ENCODE results near the gene TTC34.

The TTC34 gene

DNA sequence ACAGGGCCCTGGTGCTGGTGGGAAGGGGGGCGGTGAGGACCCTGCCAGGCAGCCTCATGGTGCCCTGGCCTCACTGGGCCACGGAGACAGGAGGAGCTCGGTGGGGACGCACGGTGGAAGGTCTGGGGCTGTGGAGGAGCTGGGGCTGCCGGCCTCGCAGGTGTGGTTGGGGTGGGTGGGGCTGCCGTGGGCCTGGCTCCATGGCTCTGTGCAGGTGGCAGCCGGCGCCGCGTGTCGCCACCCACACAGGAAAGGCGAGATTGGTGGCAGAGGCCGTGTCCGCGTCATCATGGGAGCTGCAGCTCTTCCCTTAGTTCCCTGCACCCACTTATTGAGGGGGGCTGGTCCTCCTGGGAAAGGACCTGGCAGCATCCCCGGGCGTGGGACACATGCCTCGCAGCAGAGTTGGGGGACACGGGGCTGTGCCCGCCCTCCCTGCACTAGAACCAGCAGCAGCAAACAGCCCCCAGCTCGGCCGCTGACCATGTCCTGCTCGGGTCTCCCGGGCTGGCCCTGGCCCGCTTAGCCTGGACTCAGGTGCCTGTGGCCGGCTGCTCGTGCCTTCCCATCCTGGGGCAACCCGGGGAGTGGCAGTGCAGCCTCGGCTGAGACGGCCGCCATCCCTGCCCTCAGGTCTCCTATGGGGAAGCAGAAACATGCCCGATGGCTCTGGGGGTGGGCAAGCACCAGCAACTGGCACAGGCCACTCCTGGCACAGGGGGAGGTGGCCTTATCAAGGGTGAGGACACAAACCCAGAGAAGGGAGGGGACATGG is 7.5 kb upstream of the TTC34 start:
- no peaks in the 10 kb centered on the region for H3K4me1 ChIP-seq (ENCODE audit: insufficient read depth, low read length, severe bottlenecking)
- no peaks in the 10 kb centered on the region for H3K36me3 ChIP-seq (ENCODE audit: insufficient read depth, low read length)
- no peaks in the 10 kb centered on the region for H3K9me2 ChIP-seq (ENCODE audit: low read depth, low read length)
- H4K20me1 ChIP-seq (ENCODE audit: insufficient read depth, low read length), result no peaks in the 10 kb centered on the region
- no peak overlapping the region for H3K4me3 ChIP-seq (ENCODE audit: low read depth, low read length, poor library complexity, severe bottlenecking)
- H2AFZ ChIP-seq (ENCODE audit: low read length), result no peak overlapping the region
- H3K27me3 ChIP-seq (ENCODE audit: insufficient read depth, low read length), result no peaks in the 10 kb centered on the region; the same call in 1 of the 2 replicates
- TF ChIP-seq EZH2 (IDR thresholded peaks at IDR 0.05; ENCODE audit: borderline replicate concordance, low read length) (no peak), CTCF (IDR thresholded peaks at IDR 0.05; ENCODE audit: low read length) (no peak)
- H3F3A ChIP-seq (ENCODE audit: insufficient read depth, low read length), result no peaks in the 10 kb centered on the region
- H3K9ac ChIP-seq (ENCODE audit: low read length), result no peak overlapping the region
- no peak overlapping the region for H3K27ac ChIP-seq (ENCODE audit: low read depth, low read length, poor library complexity, severe bottlenecking)
- H3K9me3 ChIP-seq (ENCODE audit: low read length), result no peaks in the 10 kb centered on the region
- H3K79me2 ChIP-seq (ENCODE audit: insufficient read depth, low read length), result no peaks in the 10 kb centered on the region
- no peak overlapping the region for H3K4me2 ChIP-seq (ENCODE audit: low read length)

DNA sequence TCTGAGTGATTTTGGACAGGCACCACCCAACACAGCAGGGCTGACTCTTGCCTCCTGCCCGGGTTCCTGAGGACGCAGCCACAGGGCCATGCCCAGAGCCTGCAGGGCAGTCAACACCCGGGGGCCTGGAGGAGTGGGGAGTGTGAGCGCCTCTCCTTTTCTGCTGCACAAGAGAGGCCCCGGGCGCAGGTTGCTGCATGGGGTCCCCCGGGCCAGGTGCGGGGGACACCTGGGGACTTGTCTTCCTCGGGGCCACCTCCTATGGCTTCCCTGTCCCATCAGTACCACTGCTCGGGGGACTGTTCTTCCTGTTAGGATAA is 6.9 kb upstream of the TTC34 start:
- Histone ChIP-seq H3F3A (ENCODE audit: insufficient read depth, low read length) (no peaks in the 10 kb centered on the region), H3K79me2 (ENCODE audit: insufficient read depth, low read length) (no peaks in the 10 kb centered on the region), H3K27ac (ENCODE audit: low read depth, low read length, poor library complexity, severe bottlenecking) (no peak overlapping the region), H4K20me1 (ENCODE audit: insufficient read depth, low read length) (no peaks in the 10 kb centered on the region), H3K9ac (ENCODE audit: low read length) (no peak overlapping the region), H3K36me3 (ENCODE audit: insufficient read depth, low read length) (no peaks in the 10 kb centered on the region), H3K4me1 (ENCODE audit: insufficient read depth, low read length, severe bottlenecking) (no peaks in the 10 kb centered on the region), H2AFZ (ENCODE audit: low read length) (no peak overlapping the region), H3K9me2 (ENCODE audit: low read depth, low read length) (no peaks in the 10 kb centered on the region), H3K4me3 (ENCODE audit: low read depth, low read length, poor library complexity, severe bottlenecking) (no peak overlapping the region), H3K27me3 (ENCODE audit: insufficient read depth, low read length) (no peaks in the 10 kb centered on the region; the same call in 1 of the 2 replicates), H3K9me3 (ENCODE audit: low read length) (no peaks in the 10 kb centered on the region), H3K4me2 (ENCODE audit: low read length) (no peak overlapping the region)
- TF ChIP-seq EZH2 (IDR thresholded peaks at IDR 0.05; ENCODE audit: borderline replicate concordance, low read length) (no peak), CTCF (IDR thresholded peaks at IDR 0.05; ENCODE audit: low read length) (no peak)

DNA sequence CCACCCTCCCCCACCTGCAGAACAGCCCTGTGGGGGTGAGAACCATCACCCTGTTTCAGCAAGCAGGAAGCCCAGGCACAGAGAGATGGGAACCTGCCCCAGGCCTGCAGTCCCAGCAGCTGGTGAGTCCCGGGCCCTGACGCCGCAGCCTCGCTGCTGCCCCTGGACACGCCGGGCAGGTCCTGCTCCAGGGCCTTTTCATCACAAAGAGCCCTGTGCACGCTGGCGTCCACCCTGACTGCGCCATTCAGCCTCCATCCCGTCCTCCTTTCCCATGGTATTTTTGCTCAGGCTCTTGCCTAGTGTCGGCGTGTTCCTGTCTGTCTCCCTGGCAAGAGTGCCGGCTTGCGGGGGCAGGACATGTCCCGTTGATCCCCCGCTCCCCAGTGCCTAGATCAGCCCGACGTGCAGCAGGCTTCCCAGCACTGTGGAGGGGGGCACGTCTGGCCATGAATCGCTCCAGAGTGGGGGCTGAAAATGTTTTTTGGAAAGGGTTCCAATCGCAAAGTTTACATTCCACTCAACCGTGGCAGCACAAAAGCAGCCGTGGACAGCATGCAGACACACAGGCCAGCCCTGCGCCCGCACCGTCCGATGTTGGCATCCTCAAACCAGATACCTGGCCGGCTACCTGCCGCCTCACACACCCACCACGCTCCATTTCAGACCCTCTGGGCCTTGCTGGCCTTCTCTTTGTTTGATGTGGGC is 6.3 kb upstream of the TTC34 start:
- Histone ChIP-seq H3K79me2 (ENCODE audit: insufficient read depth, low read length) (no peaks in the 10 kb centered on the region), H3K4me1 (ENCODE audit: insufficient read depth, low read length, severe bottlenecking) (no peaks in the 10 kb centered on the region), H2AFZ (ENCODE audit: low read length) (no peak overlapping the region), H3K9me2 (ENCODE audit: low read depth, low read length) (no peaks in the 10 kb centered on the region), H3K27me3 (ENCODE audit: insufficient read depth, low read length) (no peaks in the 10 kb centered on the region; the same call in 1 of the 2 replicates), H3K4me2 (ENCODE audit: low read length) (no peak overlapping the region), H3K27ac (ENCODE audit: low read depth, low read length, poor library complexity, severe bottlenecking) (no peak overlapping the region), H3K36me3 (ENCODE audit: insufficient read depth, low read length) (no peaks in the 10 kb centered on the region), H3K9me3 (ENCODE audit: low read length) (no peaks in the 10 kb centered on the region), H3F3A (ENCODE audit: insufficient read depth, low read length) (no peaks in the 10 kb centered on the region), H3K9ac (ENCODE audit: low read length) (no peak overlapping the region), H4K20me1 (ENCODE audit: insufficient read depth, low read length) (no peaks in the 10 kb centered on the region), H3K4me3 (ENCODE audit: low read depth, low read length, poor library complexity, severe bottlenecking) (no peak overlapping the region)
- TF ChIP-seq CTCF (IDR thresholded peaks at IDR 0.05; ENCODE audit: low read length) (no peak), EZH2 (IDR thresholded peaks at IDR 0.05; ENCODE audit: borderline replicate concordance, low read length) (no peak)
